OCI-LY7 (cell line): ENCODE measurements around the gene TRPM2.

Experiments used
- EZH2phosphoT487 ChIP-seq: fragments of 200-600 bp; sonication (generic); IDR thresholded peaks from 2 replicates; pipeline ENCODE4 v1.6.1; 2018; ENCODE audit warnings: low read depth, borderline replicate concordance, mild to moderate bottlenecking, mixed run types, antibody characterized with exemption, low read length, moderate library complexity, mixed read lengths
- TF ChIP-seq, protein P1 (sequence below): fragments of 200-600 bp; sonication (generic); conservative IDR thresholded peaks from 2 replicates; pipeline ENCODE4 v1.5.1; 2014; ENCODE audit warnings: mild to moderate bottlenecking, antibody characterized with exemption, low read length, moderate library complexity, mixed read lengths

DNA sequence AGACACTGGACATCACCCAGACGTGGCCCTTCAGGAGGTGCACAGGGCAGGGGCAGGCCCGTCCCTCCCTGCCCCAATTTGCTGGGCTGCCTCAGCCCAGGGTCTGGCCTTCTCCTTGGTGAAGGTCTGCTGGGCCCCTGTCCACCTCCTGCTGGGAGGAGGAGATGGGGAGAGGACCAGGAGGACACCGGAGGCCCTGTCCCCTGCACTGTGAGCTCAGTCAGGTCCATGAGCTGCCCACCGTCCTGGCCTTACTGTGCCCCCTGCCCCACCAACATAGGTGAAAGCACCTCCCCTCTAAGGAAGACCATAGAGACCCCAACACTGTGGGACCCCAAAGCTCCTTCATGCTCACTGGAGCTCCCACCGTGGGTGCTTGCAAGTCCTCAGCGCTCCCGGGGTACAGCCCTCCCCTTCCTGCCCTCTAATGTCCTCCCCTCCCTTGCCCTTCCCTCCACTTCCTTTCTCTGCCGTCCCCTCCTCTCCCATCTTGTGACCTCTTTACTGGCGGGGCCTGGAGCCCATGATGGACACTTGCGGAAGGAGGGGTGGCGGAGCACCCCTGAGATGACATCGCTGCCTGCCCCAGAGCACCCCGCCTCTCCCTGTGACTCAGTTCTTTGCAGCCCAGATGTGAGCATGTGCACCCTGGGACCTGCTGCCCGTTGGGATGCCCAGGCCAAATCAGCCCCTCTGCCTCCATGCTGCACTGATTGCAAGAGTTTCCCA is 106.5 kb downstream of the TRPM2 start:
- TF ChIP-seq, protein P1, sequence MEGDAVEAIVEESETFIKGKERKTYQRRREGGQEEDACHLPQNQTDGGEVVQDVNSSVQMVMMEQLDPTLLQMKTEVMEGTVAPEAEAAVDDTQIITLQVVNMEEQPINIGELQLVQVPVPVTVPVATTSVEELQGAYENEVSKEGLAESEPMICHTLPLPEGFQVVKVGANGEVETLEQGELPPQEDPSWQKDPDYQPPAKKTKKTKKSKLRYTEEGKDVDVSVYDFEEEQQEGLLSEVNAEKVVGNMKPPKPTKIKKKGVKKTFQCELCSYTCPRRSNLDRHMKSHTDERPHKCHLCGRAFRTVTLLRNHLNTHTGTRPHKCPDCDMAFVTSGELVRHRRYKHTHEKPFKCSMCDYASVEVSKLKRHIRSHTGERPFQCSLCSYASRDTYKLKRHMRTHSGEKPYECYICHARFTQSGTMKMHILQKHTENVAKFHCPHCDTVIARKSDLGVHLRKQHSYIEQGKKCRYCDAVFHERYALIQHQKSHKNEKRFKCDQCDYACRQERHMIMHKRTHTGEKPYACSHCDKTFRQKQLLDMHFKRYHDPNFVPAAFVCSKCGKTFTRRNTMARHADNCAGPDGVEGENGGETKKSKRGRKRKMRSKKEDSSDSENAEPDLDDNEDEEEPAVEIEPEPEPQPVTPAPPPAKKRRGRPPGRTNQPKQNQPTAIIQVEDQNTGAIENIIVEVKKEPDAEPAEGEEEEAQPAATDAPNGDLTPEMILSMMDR, result no peak
- no peak for TF ChIP-seq EZH2phosphoT487
